Ishikawa (cell line): Measurements from ENCODE around the gene RAP1GAP2.

Experiments used
- CEBPB ChIP-seq: IDR thresholded peaks from 2 replicates; pipeline ENCODE4 v1.6.1; 2012
- CREB1 ChIP-seq: IDR thresholded peaks from 2 replicates; pipeline ENCODE4 v1.6.1; 2012; ENCODE audit warnings: low read depth
- EP300 ChIP-seq: IDR thresholded peaks from 2 replicates; pipeline ENCODE4 v1.6.1; 2012; ENCODE audit warnings: borderline replicate concordance
- MAX ChIP-seq: IDR thresholded peaks from 2 replicates; pipeline ENCODE4 v1.6.1; 2012
- NFIC ChIP-seq: IDR thresholded peaks from 2 replicates; pipeline ENCODE4 v1.6.1; 2012
- RAD21 ChIP-seq: IDR thresholded peaks from 2 replicates; pipeline ENCODE4 v1.6.1; 2012; ENCODE audit warnings: low read depth
- TAF1 ChIP-seq: IDR thresholded peaks from 2 replicates; pipeline ENCODE4 v1.6.1; 2012; ENCODE audit warnings: low read depth, mild to moderate bottlenecking
- TEAD4 ChIP-seq: IDR thresholded peaks from 2 replicates; pipeline ENCODE4 v1.6.1; 2012
- USF1 ChIP-seq: IDR thresholded peaks from 2 replicates; pipeline ENCODE4 v1.6.1; 2012

DNA sequence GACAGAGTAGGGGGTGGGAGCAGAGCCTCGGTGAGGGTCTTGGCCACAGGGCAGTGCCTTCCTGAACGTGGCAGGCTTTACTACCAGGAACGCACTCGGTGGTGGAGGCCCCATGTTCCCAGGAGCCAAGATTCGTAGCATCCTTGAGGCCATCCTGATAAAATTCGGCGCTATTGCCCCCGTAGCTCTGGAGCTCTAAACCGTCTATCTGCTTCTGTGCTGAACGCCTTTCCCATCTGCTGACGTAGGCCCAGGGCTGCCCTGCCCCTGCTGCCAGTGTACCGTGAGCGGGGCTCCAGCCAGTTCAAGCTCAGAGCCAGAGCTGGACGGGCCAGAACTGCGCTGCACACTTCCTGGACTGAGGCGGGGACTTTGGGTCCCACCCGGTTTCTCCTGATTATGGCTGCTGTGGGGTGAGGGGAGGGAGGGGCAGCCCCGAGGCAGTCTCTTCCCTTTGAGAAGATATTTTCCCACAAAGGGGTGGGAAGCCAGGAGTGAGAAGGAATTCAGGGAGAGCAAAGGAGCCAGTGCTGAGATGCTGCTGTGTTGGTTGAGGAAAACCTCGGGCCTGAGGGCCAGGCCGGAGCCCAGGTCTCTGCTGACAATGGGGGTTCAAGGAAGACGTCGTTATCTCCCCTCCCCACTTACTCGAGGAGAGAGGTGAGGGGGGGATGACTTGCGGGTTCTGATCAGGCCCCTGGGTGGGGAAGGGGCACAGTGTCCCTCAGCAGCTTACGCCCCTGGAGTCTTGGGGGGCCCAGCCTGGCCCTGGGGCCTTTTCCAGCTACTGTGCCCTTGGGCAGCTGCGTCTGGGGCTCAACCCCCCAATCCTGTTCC is 237.7 kb downstream of the RAP1GAP2 start:
- no peak for TF ChIP-seq CREB1
- TF ChIP-seq USF1, result no peak
- TF ChIP-seq CEBPB, result no peak
- TF ChIP-seq EP300, result no peak
- TF ChIP-seq MAX, result no peak
- TF ChIP-seq TEAD4, result no peak
- no peak for TF ChIP-seq NFIC
- TF ChIP-seq RAD21, result no peak
- TF ChIP-seq TAF1, result no peak
